ENCODE data around the gene ZBTB1.

DNA sequence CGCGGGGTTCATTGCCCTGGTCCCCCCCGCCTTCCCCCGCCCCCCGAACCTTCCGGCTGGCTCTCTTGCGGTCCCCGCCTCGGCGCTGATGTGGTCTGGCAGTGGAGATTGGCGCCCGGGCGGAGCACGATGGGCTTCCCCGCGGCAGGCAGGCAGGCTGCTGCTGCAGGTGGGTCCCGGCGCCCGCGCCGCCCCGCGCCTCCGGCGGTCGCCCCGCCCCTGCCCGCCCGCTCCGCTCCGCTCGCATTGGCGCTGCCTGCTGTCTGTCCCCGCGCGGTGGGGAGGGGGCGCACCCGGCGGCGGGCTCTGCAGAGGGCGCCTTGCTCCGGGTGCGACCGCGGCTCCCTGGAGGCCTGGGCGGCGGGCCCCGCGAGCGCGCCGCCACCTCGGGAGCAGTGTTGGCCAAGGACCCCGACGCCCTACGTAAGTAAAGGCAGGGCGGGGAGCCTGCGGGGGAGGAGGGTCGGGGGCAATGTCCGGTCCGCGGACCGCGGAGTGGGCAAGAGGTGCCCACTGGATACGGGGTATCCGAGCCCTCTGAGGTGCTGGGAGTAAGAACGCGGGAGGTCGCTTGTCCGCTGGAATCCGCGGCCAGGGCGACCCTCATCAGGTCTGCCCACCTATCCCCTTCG is 39.3 kb upstream of the ZBTB1 start, which contains the start of gene AKAP5:
- TF ChIP-seq POLR2A (IDR thresholded peaks at IDR 0.05), result no peak
- TF ChIP-seq, protein P1, sequence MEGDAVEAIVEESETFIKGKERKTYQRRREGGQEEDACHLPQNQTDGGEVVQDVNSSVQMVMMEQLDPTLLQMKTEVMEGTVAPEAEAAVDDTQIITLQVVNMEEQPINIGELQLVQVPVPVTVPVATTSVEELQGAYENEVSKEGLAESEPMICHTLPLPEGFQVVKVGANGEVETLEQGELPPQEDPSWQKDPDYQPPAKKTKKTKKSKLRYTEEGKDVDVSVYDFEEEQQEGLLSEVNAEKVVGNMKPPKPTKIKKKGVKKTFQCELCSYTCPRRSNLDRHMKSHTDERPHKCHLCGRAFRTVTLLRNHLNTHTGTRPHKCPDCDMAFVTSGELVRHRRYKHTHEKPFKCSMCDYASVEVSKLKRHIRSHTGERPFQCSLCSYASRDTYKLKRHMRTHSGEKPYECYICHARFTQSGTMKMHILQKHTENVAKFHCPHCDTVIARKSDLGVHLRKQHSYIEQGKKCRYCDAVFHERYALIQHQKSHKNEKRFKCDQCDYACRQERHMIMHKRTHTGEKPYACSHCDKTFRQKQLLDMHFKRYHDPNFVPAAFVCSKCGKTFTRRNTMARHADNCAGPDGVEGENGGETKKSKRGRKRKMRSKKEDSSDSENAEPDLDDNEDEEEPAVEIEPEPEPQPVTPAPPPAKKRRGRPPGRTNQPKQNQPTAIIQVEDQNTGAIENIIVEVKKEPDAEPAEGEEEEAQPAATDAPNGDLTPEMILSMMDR (IDR thresholded peaks at IDR 0.05 in 8 of 11, conservative IDR thresholded peaks at IDR 0.05 in 3 of 11), result no peak
